LNCAP (cell line): ENCODE measurements around the gene BTBD17.

Experiments used
- TF ChIP-seq, protein P1 (sequence below): fragments of 450-650 bp; IDR thresholded peaks from 2 replicates; pipeline ENCODE4 v1.5.1; 2017; ENCODE audit warnings: mild to moderate bottlenecking

The BTBD17 gene

DNA sequence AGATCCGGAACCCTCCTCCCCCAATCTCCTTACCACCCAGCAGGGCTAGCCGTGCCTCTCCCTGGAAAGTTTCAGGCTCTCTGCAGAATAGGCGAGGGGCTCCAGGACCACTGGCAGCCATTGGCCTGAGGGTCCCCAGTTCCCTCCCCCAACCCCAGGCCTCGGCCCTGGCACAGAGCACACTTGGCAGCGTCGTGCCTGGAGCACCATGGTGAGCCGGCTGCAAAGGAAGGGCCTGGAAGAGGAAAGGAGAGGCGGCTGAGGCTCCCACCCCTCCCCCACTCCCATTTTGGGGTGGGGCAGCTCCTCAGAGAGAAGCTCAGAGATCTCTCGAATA, 369 bp upstream of the BTBD17 start:
- TF ChIP-seq, protein P1, sequence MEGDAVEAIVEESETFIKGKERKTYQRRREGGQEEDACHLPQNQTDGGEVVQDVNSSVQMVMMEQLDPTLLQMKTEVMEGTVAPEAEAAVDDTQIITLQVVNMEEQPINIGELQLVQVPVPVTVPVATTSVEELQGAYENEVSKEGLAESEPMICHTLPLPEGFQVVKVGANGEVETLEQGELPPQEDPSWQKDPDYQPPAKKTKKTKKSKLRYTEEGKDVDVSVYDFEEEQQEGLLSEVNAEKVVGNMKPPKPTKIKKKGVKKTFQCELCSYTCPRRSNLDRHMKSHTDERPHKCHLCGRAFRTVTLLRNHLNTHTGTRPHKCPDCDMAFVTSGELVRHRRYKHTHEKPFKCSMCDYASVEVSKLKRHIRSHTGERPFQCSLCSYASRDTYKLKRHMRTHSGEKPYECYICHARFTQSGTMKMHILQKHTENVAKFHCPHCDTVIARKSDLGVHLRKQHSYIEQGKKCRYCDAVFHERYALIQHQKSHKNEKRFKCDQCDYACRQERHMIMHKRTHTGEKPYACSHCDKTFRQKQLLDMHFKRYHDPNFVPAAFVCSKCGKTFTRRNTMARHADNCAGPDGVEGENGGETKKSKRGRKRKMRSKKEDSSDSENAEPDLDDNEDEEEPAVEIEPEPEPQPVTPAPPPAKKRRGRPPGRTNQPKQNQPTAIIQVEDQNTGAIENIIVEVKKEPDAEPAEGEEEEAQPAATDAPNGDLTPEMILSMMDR = no peak

DNA sequence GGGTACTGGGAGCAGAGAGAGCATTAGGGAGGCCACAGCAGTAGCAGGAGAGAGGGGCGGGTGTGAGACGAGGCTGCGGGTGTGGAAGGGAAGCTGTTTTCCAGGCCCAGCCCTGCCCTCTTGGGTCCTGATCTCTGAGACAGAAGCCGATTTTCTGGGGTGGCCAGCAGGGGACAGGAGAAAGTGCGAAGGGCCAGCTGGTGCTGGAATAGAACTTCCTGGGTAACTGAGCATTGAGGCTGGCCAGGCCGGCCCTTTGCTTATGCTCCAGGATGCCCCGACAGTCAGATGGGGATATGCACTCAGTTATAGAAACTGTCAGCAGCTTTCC, 804 bp downstream of the BTBD17 start:
- TF ChIP-seq, protein P1 = no peak

DNA sequence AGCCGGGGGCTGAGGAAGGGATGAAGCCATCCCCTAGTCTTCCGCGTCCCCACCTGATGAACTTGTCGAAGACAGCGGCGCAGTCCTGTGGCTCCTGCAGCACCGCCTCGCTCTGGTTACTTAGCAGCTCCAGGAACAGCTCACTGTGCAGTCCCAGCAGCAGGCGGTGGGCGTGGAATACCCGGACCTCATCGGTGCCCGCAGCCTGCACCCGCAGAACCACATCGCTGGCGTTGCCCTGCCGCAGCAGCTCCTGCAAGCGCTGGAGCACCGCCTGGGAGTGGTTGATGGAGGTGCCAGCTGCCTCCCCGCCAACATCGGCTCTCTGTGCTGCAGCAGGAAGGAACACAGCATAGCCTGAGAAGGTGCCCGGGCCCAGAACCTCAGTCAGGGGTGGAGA, 1.8 kb downstream of the BTBD17 start:
- TF ChIP-seq, protein P1 = no peak

DNA sequence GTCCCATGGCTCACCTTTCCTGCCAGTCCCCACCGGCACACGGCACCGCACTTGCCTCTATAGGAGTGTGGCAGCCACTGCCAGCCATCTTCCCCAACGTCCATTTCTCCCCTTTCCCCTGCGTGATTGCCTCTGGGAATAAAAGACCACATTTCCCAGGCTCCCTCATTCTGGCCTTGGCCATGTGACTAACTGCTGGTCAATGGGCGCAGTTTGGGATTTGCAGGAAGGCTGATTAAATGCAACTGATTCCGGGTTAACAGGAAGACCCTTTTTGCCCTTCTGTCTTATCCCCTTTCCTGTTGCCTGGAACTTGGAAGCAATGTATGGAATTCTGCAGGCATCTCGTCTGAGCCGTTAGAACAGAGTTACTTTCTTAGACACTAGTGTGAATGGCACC, 3.0 kb downstream of the BTBD17 start:
- TF ChIP-seq, protein P1 = no peak

DNA sequence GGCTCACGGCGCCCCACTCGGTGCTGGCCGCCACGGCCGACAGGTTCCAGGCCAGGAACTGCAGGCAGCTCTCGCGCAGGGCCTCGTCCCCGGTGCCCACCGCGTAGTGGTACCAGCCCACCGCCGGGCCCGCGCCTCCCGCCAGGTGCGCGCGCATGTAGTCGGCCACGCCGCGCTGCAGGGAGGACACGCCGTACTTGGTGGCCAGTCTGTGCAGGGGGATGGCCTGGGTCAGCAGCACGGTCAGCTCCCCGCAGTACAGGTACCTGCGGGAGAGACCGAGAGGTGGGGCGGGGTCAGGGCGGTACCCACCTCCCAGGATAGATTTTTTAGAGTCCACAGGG, 4.2 kb downstream of the BTBD17 start:
- TF ChIP-seq, protein P1 = no peak

DNA sequence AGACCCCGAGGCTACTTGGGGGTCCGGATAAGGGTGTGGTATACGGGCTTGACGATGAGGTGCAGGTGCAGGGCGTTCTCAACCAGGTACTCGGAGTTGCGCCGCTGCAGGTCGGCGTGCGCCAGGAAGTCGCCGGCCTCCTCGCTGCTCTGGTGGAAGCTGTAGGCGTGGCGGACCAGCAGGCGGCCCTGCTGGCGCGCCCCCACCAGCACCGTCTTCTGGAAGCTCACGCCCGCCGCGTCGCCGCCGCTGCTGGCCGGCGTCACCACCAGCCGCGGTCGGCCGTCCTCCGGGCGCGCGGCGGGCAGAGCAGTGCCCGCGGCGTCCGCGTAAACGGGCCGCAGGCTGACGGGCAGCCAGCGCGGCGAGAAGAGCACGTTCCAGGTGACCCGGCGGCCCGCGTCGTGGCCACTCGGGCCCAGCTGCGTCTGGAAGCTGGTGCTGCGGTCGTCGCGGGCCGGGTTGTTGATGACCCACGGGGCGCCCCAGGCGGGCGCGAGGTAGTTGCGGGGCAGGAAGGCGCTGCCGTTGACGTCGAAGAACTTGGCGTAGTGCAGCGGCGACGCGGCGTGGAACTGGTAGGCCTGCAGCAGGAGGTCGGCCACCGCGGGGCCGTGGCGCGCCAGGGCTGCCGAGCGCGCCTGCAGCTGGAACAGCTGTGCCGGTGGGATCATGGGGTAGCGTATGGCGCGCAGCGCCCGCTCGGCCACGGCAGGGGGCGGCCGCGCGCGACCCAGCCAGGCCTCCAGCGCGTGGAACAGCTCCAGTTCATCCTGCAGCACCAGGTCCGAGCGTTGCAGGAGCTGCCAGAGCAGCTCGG, 4.8 kb downstream of the BTBD17 start:
- TF ChIP-seq, protein P1 = no peak

DNA sequence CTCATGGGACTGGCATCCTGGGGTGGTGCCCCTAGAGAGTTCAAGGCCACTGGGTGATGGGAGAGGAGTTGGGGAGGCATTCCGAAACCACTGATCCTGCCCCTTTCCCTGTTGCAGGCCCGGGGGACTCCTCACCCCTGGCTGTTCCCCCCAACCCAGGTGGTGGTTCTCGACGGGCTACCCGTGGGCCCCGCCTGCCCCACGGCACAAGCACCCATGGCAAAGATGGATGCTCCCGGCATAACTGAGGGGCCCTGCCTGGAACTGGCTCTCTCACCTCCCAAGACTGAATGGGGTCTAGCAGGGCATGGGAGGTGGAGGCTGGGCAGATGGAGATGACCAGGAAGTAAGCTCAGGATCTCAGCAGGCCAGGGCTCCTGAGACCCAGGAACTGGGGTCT, 6.6 kb downstream of the BTBD17 start:
- TF ChIP-seq, protein P1 = no peak

DNA sequence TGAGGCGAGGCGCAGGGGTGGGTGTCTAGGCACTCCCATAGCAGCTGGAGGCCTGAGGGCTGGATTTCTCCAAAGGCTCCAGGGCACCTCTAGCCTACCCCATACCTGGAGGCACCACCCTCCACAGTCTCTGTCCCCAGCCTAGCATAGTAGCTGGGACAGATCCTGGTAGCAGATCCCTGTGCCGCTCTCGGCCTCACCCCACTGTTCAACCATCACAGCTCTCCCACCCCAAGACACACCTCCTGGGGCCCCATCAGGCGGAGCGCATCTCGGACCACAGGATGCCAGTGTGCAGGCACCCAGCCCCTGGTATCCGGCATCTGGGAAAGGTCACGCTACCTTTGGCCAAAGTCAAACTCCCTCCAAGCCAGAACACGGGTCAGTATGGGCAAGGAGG, 7.1 kb downstream of the BTBD17 start:
- TF ChIP-seq, protein P1 = no peak
